ENCODE data around the gene HBS1L. TPM values are rescaled to one million over a fixed set of nuclear protein-coding genes. Genes with fewer than 3 reads are reported as not detected.
A peak's percentile ranks its signal among the peaks of the same experiment; 100 is the strongest.

The HBS1L gene
- polyA plus RNA-seq, 3 donors, result 16.0 to 48.9 (median 36.3) TPM

- peaks cover 0 to 2% of the 10 kb centered on the region in 2 donors for H3K4me1 ChIP-seq (ENCODE audit: control insufficient read depth in 1 of 2, insufficient read depth in 2 of 2, low read length in 2 of 2)
- H3K27ac ChIP-seq (ENCODE audit: low read depth in 1 of 2, low read length in 2 of 2), result no peak overlapping the region
- no peaks in the 10 kb centered on the region for H3K9me3 Mint-ChIP-seq
- peaks cover 1% of the 10 kb centered on the region for H3K4me1 Mint-ChIP-seq
- no CpG with 5 or more reads among the region's 1 CpG for WGBS (ENCODE audit: insufficient coverage)
- no peak for TF ChIP-seq CTCF (IDR thresholded peaks at IDR 0.05)
- H2AFZ ChIP-seq (ENCODE audit: insufficient read depth, low read depth, low read length, poor library complexity, severe bottlenecking), result no peak overlapping the region
- H3K36me3 Mint-ChIP-seq, result no peaks in the 10 kb centered on the region
- peaks cover 0 to 5% (median 0%) of the 10 kb centered on the region in 3 donors for H3K27me3 Mint-ChIP-seq (ENCODE audit: low read depth in 3 of 3)
- no peak overlapping the region for H3K4me3 ChIP-seq (replicated peaks in 1 of 3; ENCODE audit: low read depth in 2 of 3, low read length in 3 of 3)
- H3K27ac Mint-ChIP-seq, result peak overlapping the region in 1 of 7 donors; percentile 10
- H3K9me3 ChIP-seq (replicated peaks in 1 of 2; ENCODE audit: control insufficient read depth in 1 of 2, insufficient read depth in 1 of 2, low read length in 2 of 2), result no peaks in the 10 kb centered on the region
- intact Hi-C loops (cut with micrococcal nuclease), result loop anchor here in 1 of 2 donors (5.0 kb wide), 1 partner anchor 42 kb away; the partner anchor contains the start of gene HBS1L
- H3K4me2 ChIP-seq (replicated peaks; ENCODE audit: extremely low read depth, low read length, poor library complexity, severe bottlenecking), result no peak overlapping the region
- H3K4me3 Mint-ChIP-seq, result no peak overlapping the region
- no peaks in the 10 kb centered on the region for H3K36me3 ChIP-seq (replicated peaks in 1 of 2; ENCODE audit: control insufficient read depth in 1 of 2, insufficient read depth in 2 of 2, low read length in 2 of 2)
- no peaks in the 10 kb centered on the region for H4K20me1 ChIP-seq (ENCODE audit: insufficient read depth, low read length)
- peak in 1 of 3 donors; percentile 38 for DNase-seq
- no peaks in the 10 kb centered on the region for H3K27me3 ChIP-seq (ENCODE audit: control insufficient read depth in 2 of 2, insufficient read depth in 2 of 2, low read length in 2 of 2)
- no peak overlapping the region for H3K9ac ChIP-seq (ENCODE audit: insufficient read depth, low read length, poor library complexity, severe bottlenecking)
- H3K79me2 ChIP-seq (ENCODE audit: insufficient read depth, low read length), result no peaks in the 10 kb centered on the region
These were observed 39.8 kb upstream of the HBS1L start for GRCh38 chr6:135094403-135094821.

DNA sequence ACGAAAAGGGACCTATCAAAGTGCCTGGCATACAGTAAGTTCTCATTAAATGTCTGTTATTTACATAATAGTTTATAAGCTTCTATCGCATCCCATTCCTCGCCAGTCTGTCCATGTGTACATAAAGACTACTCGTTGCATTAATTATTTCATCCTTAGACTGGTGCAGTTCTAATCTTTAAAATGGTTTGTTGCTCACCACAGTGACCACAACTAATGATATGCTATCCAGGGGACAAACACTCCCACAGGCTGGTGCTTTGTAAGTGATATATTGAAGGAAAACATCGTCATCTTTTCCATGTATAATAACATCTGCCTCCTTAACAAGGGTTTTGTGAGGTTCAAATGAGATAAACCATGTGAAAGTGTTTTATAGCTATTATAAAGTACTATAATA lies 39.0 kb upstream of the HBS1L start:
- Mint-ChIP-seq H3K27ac (no peak overlapping the region), H3K4me1 (peaks cover 8% of the 10 kb centered on the region), H3K9me3 (no peaks in the 10 kb centered on the region), H3K36me3 (no peaks in the 10 kb centered on the region), H3K27me3 (ENCODE audit: low read depth in 3 of 3) (peaks cover 0 to 5% (median 0%) of the 10 kb centered on the region in 3 donors), H3K4me3 (no peak overlapping the region)
- H3K9ac ChIP-seq (ENCODE audit: insufficient read depth, low read length, poor library complexity, severe bottlenecking), result no peak overlapping the region
- WGBS (ENCODE audit: insufficient coverage), result no CpG with 5 or more reads among the region's 5 CpGs
- no peak overlapping the region for H3K27ac ChIP-seq (ENCODE audit: low read depth in 1 of 2, low read length in 2 of 2)
- H3K79me2 ChIP-seq (ENCODE audit: insufficient read depth, low read length), result no peaks in the 10 kb centered on the region
- H3K4me1 ChIP-seq (ENCODE audit: control insufficient read depth in 1 of 2, insufficient read depth in 2 of 2, low read length in 2 of 2), result peaks cover 3 to 11% of the 10 kb centered on the region in 2 donors
- no peaks in the 10 kb centered on the region for H4K20me1 ChIP-seq (ENCODE audit: insufficient read depth, low read length)
- no peak overlapping the region for H3K4me2 ChIP-seq (replicated peaks; ENCODE audit: extremely low read depth, low read length, poor library complexity, severe bottlenecking)
- no peak for TF ChIP-seq CTCF (IDR thresholded peaks at IDR 0.05)
- H2AFZ ChIP-seq (ENCODE audit: insufficient read depth, low read depth, low read length, poor library complexity, severe bottlenecking), result no peak overlapping the region
- no peaks in the 10 kb centered on the region for H3K36me3 ChIP-seq (replicated peaks in 1 of 2; ENCODE audit: control insufficient read depth in 1 of 2, insufficient read depth in 2 of 2, low read length in 2 of 2)
- no peaks in the 10 kb centered on the region for H3K9me3 ChIP-seq (replicated peaks in 1 of 2; ENCODE audit: control insufficient read depth in 1 of 2, insufficient read depth in 1 of 2, low read length in 2 of 2)
- no peak for DNase-seq
- intact Hi-C loops (cut with micrococcal nuclease), result loop anchor here in 1 of 2 donors (5.0 kb wide), 1 partner anchor 41 kb away; the partner anchor contains the start of gene HBS1L
- no peaks in the 10 kb centered on the region for H3K27me3 ChIP-seq (ENCODE audit: control insufficient read depth in 2 of 2, insufficient read depth in 2 of 2, low read length in 2 of 2)
- H3K4me3 ChIP-seq (replicated peaks in 1 of 3; ENCODE audit: low read depth in 2 of 3, low read length in 3 of 3), result no peak overlapping the region
